RWPE1 (cell line): ENCODE results near the gene FAM240A.

ENCODE experiments used
- CTCF ChIA-PET: fragments of 350-600 bp; sonication (Branson Sonifier 250); formaldehyde crosslinking; extraction: SDS; loops from one replicate; lab custom pipeline; 2021; lab: Yijun Ruan, JAX
- POLR2A ChIA-PET: fragments of 400-600 bp; formaldehyde crosslinking; extraction: SDS; loops from one replicate; lab custom pipeline; 2020; ENCODE audit warnings: antibody characterized with exemption; ENCODE audit not compliant: low non-redundant PET; lab: Yijun Ruan, JAX
- DNase-seq: peaks from one replicate; pipeline ENCODE4 v3.0.0; 2012; ENCODE audit warnings: low spot score
- H3K27ac ChIP-seq: fragments of 450-650 bp; 2 replicates; pipeline ENCODE4 v1.5.1; 2017
- TF ChIP-seq, protein P1 (sequence below): fragments of 450-650 bp; conservative IDR thresholded peaks from 2 replicates; pipeline ENCODE4 v1.5.1; 2017; ENCODE audit warnings: low read depth, mild to moderate bottlenecking

FAM240A gene

DNA sequence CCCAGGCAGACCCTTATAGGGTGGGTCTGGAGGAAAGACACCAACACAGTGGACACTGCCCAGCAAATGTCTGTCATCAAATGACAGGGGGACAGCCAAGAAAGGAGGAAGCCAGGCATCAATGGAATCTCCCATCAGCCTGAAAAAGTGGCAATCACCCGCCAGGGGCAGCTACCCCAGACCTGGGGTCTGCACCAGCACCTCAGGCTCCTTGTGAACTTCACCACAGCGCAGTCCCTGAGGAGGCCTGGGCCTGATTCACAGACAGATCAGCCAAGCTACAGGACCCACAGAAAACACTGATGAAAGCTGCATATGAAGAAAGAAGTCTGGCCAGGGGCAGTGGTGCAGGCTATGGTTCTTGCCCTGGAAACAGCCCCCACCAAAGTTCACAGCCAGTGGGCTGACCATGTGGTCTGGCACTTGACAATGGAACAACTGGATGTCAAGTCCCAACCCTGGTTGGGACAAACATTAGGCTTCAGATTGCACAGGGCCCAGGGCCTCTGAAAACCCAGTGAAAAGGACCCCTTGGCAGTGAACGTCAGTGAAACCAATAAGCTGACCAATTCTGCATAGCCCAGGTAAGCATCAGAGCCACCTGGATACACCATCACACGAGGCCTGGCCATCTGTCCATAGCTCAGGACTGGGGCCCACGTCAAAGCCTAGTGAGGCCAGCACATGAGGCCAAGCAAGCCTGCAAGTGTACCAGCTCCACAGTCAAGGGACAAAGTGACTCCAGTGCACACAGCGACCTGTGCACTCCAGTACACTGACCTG is 52.1 kb downstream of the FAM240A start:
- ChIA-PET POLR2A (no interaction called here), CTCF (interaction anchor here (0.7 kb wide), 1 partner anchor 71 kb away, joined by 3 read pairs; no protein-coding TSS in a partner anchor)
- H3K27ac ChIP-seq, result no peak overlapping the region; the same call in 1 of the 2 replicates
- no peak for DNase-seq
- TF ChIP-seq, protein P1, sequence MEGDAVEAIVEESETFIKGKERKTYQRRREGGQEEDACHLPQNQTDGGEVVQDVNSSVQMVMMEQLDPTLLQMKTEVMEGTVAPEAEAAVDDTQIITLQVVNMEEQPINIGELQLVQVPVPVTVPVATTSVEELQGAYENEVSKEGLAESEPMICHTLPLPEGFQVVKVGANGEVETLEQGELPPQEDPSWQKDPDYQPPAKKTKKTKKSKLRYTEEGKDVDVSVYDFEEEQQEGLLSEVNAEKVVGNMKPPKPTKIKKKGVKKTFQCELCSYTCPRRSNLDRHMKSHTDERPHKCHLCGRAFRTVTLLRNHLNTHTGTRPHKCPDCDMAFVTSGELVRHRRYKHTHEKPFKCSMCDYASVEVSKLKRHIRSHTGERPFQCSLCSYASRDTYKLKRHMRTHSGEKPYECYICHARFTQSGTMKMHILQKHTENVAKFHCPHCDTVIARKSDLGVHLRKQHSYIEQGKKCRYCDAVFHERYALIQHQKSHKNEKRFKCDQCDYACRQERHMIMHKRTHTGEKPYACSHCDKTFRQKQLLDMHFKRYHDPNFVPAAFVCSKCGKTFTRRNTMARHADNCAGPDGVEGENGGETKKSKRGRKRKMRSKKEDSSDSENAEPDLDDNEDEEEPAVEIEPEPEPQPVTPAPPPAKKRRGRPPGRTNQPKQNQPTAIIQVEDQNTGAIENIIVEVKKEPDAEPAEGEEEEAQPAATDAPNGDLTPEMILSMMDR, result no peak

DNA sequence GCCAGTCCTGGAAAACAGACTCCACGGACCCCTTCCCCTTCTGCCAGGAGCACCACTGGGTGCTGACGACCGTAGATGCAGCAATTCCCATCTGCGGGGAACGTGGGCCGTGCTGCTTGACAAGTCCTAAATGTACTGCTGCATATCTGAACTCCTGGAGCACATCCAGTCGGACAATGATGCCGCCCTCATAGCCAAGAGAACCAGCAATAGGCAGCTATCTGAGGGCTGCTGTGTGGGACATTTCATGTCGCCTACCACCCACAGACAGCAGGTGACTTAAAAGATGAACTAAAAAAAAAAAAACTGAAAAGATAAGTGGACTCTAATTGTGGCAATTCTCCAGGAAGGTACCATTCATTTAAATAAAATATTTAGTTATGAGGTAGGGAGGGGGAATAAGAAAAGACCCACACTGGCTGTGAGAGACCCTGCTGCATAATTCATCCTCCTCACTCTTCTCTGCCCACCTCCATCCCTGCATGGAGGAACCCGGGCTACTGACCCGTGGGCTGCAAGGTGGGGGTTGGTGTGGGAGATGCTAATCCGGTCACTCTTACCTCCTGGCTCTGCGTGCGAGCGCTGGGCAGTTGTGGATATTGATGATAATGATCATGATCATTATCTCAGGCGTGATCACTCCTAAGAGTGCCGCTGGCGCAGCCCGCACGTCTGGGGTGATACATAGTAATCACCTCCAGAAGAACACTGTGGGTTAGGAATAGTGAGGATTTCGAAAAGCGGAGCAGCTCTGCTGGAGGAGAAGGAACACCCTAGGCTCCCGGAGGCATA is 52.8 kb downstream of the FAM240A start:
- POLR2A ChIA-PET, result no interaction called here
- TF ChIP-seq, protein P1, result no peak
- DNase-seq, result no peak
- H3K27ac ChIP-seq, result no peak overlapping the region
- CTCF ChIA-PET, result interaction anchor here (0.6 kb wide), 1 partner anchor 249 kb away, joined by 4 read pairs; no protein-coding TSS in a partner anchor

DNA sequence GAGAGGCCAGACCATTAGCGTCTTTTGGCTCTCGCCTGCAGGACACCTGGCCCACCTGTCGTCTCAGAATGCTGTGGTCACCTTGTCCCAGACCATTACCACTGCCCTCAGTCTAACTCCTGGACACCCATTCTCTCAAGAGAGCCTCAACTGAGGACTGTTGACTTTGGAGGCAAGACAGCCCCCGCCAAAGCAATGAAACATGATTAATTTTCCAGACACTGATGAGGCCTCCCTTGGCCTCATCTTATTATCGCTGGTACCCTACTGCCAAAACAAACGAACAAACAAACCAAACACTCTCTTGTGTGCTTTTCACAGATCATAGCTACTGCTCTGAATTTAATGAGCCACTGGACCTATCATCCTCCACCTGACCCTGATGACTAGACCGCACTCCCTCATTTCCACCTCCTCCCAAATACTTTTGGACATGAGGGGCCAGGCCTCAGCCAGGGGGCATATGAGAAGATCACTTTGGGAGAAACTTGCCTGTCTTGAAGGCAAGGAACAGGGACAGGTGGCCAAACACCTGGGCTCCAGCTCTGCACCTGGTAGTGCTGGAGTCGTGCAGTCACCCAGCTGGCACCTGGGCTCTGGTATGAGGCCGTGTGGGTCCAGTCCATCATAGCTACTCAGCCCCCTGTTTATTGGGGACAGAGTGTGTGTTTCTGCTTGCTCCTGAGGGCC is 53.6 kb downstream of the FAM240A start:
- TF ChIP-seq, protein P1, result no peak
- H3K27ac ChIP-seq, result 0 out of 2 replicates have a peak overlapping the region, but pooled peaks have one; percentile 72
- CTCF ChIA-PET, result interaction anchor here (0.8 kb wide), 1 partner anchor 178 kb away, joined by 4 read pairs; no protein-coding TSS in a partner anchor
- DNase-seq, result no peak
- POLR2A ChIA-PET, result no interaction called here

DNA sequence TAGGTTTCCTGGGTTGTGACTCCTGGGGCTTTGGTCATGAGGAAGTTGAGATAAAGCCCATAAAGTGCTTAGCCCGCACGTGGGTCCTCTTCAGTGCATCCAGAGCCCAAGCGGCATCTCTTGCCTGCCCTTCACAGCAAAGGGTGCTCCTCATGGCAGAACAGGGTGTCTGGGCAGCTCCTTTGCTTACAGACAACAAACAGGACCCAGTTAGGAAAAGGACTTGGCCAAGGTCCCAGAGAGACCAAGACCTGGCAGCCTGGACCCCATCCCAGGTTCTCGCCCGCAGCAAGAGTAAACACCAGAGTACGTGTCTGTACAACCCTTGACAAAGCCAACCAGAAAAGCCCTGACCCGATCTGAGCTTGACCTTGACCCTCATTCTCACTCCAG is 54.1 kb downstream of the FAM240A start:
- ChIA-PET CTCF (interaction anchor here (0.8 kb wide), 1 partner anchor 178 kb away, joined by 4 read pairs; no protein-coding TSS in a partner anchor), POLR2A (no interaction called here)
- H3K27ac ChIP-seq, result peak overlapping the region; percentile 72; the same call in 1 of the 2 replicates
- TF ChIP-seq, protein P1, result no peak
- DNase-seq, result no peak

DNA sequence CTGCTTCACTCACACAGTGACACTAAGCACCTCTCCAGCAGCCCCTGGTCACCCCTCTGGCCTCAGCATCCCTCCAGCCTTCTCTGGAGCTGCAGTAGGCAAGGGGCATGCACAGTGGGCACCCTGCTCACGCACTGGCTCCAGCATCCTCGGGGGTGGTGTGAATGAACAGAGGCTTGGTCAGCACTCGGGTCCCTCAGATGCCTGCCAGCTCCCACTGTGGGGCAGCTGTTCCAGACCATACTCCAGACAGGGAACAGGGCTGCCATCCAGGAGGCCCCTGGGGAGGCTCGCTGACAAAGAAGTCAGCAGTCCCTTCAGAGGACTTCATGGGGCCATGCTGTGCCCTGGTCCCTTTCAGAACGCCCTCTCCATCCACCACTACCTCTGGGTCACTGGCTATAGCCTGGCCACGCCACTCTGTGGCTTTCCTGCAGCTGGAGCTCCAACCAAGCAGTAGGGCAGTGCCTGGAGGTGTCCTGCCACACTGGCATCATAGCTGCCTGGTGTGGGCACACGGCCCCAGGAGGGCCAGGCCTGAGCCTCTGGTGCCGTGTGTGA is 54.8 kb downstream of the FAM240A start:
- peak overlapping the region; percentile 72 for H3K27ac ChIP-seq
- TF ChIP-seq, protein P1, result no peak
- ChIA-PET POLR2A (no interaction called here), CTCF (no interaction called here)
- DNase-seq, result no peak
